Hematopoietic multipotent progenitor cell treated with erythropoietin and hydrocortisone succinate and interleukin-3 and kit ligand, for 17 days (in vitro differentiated cells): ENCODE data around the gene ALDH16A1.

Experiments
- DNase-seq: peaks from one replicate; pipeline ENCODE4 v3.0.0-alpha.2; 2015; ENCODE audit warnings: low spot score

Gene ALDH16A1

DNA sequence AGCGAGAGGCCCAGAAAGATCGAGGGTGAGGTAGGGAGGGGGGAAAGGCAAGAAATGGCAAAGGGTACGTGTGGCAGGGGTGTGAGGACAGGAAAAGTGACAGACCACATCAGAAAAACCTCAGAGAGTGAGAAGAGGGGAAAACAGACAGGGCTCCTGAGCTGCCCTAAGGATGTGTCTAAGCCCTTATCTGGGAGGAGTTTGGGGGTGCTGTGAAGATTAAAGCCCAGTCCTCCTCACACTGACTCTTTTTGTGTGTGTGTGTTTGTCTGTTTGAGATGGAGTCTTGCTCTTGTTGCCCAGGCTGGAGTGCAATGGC lies 29.1 kb upstream of the ALDH16A1 start:
- DNase-seq = no peak

DNA sequence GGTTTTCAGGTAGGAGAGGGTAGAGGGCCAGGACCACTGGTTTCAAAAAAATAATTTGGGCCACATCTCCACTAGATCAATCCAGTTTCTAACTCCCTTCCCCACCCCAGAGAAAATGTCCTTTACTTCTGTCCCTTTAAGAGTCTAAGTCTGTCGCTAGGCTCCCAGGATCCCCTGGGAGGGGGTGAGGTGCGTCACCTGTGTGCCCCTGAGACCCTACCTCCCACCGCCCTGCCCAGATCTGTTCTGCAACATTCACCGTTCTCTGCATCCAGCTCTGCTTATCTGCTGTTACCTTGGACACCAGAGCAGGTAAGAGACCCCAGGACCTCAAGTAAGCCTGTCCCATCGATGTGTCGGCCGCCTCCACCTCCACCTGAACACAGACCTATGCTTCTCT lies 27.8 kb upstream of the ALDH16A1 start, which contains the start of gene GFY:
Gene GFY, plus strand, starts transcription at position 211 of the 400 bp plus-strand sequence. CDS start 1,043 bp downstream, outside the sequence.
- DNase-seq = no peak

DNA sequence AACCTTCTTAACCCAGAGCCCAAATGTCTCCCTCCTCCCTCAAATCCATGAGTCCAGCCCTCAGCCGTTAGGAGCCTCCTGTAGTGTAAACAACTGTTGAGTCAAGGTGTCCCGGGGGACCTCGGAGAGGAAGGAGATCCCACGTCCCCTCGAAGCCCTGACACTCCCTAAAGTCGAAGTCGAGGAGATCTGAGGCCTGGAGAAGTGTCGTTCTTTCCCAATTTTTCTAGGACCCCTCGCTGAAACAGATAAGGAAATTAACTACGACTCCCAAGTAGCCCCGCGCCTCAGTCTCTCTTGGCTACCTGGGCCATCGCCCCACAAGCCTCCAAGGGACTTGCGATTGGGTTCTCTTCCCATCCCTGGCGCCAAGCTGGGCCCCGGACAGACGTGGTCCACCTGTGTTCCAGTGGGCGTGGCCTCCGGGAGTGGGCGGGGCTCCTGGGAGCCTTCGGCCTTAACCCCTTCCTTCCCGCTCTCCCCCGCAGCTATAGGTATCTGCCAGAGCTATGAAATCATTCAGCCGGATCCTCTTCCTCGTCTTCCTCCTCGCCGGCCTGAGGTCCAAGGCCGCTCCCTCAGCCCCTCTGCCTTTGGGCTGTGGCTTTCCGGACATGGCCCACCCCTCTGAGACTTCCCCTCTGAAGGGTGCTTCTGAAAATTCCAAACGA lies 27.0 kb upstream of the ALDH16A1 start:
- DNase-seq = no peak

DNA sequence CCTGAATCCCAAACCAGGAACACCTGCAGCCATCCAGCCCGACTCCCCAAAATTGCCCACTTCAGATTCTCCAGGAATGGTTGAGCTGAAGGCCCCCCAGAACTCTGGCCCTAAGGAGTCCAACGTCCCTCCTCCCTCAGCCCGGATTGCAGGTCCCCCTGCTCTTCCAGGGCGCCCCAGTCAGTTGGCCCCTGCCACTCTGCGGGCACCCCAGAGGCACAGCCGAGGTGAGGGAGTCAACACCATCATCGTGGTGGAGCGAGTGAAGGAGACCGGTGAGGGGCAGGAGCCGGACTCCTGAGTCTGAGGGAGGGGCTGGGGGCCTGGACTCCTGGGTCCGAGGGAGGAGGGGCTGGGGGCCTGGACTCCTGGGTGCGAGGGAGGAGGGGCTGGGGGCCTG lies 25.7 kb upstream of the ALDH16A1 start:
- DNase-seq = no peak

DNA sequence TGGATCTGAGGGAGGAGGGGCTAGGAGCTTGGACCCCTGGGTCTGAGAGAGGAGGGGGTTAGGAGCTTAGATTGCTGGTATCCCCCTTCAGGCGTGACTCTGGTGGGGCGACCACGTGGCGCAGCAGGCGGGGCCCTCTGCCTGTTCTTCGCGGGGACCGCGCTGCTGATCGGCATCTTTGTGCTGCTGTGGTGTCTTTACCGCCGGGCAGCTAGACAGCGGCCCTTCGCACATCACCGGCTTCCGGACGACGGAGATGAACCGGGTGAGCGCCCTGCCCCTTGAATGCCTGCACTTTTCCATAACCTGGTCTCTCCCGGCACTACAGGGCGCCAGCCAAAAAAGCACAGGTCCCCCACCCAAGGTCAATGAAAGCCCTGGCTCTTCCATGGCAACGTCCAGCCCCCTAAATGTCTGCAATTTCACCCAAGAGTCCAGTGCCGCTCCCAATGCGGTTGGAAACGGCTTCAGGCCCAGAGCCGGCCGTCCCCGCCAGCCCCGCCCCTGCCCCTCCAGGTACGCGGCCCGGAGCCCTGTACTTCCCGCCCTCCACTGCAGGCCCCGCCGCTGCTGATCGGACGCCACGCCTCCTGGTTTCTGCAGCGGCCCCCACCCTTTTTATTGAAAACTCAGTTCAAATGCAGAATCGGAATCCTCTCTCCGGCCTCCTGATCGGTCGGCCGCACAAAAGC lies 25.0 kb upstream of the ALDH16A1 start:
- DNase-seq = no peak

DNA sequence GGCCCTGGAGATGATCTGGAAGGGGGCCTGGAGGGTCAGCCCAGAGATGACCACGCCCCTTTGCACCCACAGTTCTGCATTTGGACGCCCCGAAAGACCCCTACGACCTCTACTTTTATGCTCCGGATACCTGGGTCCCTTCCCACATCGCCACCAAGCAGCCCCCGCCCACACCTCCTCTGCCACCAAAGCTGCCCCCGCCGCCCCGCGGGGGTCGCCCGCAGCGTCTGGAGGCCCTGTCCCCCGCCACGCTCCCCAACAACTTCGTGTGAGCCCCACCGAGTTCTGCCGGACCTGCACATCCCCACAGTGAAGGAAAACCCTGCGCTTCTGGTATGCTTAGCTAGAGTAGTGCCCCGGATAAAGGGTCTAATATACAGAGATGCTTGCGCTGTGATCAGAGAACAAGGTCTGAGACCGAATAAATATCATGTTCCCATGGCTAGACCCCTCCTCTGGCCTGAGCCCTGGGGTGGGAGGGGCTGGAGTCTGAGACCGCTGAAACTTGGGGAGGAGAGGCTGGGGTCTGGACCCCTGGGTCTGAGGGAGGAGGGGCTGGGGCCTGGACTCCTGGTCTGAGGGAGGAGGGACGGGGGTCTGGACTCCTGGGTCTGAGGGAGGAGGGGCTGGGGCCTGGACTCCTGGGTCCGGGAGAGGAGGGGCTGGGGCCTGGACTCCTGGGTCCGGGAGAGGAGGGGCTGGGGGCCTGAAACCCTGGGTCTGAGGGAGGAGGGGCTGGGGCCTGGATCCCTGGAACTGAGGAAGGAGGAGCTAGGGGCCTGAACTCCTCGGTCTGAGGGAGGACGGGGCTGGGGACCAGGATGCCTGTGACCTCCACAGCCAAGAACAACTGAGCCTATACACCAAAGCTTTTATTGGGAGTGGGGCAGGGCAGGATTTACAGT lies 24.2 kb upstream of the ALDH16A1 start:
- no peak for DNase-seq

DNA sequence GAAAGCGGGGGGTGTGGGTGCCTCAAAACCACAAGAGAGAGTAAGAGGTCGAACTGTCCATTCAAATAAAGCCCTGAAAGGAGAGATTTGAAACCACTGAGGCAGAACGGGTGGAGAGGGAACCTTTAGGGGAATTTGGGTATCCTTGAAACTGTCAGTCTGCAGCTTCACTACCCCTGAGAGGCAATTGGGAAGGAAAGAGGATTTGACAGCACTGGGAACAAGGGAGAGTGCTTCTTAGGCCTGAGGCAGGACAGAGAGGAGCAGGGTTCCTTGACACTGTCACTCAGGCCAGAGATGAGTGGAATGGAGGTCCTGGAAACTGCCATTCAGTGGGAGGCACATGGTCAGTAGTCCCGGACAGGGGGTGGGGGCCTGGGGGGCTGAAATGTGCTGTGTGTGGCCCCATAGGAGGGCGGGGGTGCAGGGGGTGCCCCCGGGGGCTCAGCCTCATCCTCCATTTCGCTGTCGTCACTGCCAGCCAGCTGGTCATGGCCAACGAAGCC lies 22.8 kb upstream of the ALDH16A1 start:
- no peak for DNase-seq

DNA sequence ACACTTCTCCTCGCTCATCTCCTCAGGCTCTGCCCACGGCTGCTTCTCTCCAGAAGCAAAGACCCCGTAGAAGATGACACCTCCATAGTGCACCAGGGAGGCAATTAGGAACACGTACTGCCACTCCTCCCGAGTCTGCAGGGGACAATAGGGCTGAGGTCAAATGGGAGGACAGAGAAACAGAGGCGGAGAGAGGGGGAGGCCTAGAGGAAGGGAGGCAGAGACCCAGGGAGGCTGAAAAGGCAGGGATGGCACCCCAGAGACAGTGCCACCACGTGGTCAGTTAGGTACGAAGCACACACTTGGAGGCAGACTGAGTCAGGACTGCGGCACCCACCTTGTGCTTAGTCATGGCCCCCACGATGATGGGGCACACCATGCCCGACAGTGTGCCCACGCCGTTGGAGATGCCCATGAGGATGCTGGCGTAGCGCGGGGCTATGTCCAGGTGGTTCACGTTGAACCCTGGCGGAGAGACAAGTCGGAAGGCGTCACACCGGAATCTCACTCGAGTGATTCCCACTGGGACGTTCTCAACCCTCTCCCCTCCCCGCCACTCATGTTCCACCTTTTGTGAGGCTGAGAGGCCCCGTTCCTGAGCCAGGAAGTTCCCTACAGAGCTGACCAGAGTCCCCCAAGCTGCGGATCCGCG lies 22.2 kb upstream of the ALDH16A1 start:
- DNase-seq = no peak

DNA sequence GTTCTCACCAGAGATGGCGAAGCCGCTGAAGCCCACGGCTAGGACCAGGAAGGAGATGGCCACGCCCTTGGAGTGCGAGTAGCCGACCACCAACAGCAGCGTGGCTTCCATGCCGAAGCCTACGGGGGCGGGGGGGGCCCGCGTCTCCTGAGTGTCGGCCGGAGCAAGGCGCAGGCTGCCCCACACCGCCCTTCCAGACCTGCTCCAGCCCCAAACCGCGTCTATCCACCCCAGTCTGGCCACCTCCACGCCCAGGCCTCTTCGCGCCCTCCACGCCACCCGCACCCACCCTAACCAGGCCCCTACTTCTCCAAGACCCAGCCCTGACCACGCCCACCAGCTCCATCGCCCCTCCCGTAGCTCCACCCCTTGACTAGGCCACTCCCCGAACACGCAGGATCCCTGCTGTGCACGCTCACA lies 21.7 kb upstream of the ALDH16A1 start:
- DNase-seq = no peak

DNA sequence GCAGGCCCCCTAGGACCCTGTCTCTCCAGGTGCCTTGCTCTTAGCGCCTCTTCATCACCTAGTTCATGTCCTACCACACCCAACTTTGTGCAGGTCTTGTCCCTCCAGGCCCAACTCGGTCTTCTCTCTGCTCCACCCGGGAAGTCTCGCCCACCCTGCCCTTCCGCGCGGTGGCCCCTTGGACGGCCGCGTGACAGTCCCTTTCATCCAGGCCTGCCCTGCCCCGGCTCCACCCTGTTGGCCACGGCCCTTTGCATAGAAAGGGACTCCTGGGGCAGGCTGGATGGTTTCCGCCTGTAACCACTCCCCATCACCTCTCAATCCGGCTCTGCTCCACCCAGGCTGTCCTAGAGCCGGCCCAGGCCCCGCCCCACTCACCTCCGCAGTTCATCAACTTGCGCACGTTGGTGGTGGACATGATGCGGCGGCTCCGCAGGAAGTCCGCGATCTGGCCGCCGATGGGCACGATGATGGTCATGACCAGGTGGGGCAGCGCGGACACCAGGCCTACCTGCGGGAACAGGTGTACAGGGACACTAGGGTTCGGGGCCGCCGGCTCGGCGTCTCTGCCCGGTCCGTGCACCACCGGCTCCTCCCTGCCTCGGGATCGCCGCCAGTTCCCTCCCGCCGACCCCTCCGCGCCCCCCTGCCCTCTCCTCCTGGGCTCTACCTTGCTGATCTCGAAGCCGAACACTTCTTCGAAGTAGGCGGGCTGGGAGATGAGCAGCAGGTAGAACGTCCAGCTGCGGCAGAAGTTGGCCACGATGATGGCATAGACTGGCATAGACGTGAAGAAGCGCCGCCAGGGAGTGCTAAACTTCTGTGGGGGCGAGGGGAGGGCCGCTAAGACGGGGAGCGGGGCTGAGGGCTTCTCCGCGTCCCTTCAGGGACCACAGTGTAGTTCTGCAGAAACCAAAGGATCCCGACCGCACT lies 20.6 kb upstream of the ALDH16A1 start:
- no peak for DNase-seq

DNA sequence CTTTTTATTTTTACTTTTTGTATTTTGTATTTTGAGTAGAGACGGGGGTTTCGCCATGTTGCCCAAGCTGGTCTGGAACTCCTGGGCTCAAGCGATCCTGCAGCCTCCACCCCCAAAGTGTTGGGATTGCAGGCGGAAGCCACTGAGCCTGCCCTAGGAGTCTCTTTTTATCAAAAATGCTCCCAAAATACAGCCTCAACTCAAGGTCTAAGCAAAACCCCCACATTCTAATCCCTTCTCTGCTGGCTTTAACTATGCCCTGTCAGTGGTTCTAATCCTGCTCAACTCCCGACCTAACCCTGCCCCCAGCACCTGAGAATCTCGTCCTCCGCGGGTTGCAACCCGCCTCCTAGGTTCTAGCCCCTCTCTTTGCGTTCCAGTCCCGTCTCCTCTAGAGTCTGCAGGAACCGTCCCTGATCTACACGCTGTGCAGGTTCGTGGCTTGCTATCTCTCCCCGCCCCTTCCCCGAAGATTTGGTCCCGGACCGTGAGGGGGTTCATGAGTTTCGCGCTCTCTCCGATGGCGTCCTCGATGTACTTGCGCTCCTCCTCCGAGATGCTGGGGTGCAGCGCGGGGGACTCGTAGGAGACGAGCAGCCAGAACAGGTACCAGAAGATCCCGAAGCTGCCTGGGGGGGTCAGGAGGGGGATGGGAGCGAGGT lies 19.7 kb upstream of the ALDH16A1 start:
- DNase-seq = no peak

DNA sequence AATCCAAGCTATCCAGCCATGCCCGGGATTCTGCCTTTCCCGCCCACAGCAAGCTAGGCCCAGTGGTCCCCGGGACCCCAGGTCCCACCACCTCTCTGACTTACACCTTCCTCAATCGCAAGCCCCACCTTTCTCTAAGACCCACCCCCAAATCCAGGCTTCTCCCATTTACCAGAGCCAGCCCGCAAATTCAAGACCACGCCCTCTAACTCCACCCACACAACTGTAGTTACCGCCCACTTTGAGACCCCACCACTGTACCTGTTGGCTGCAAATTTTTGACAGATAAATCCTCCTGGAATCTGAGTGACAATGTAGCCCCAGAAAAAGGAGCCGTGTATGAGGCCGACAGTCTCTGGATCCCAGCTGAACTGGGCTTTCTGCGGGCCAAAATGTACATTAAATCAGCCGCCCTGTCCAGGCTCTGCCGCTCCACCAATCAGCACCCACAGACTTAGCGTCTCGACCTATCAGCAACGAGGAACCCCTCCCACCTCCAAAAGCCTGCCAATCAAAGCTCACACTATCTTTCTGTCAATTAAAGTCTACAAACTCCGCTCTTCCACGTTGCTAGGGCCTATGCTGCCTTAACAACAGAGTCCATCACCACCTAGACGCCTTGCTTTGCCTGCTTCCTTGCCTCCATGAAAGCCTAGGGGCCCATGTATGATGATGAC lies 18.0 kb upstream of the ALDH16A1 start:
- DNase-seq = no peak

DNA sequence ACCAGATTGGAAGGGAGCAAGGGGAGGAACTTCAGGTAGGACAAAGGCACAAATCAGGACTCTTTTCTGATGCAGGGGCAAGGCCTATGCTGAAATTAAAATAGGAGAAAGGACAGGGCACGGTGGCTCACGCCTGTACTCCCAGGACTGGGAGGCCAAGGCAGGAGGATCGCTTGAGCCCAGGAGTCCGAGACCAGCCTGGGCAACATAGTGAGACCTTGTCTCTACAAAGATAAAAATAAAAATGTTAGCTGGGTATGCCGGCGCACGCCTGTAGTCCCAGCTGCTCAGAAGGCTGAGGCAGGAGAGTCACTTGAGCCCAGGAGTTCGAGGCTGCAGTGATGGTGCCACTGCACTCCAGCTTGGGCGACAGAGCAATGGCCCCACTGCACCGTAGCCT lies 17.4 kb upstream of the ALDH16A1 start:
- no peak for DNase-seq

DNA sequence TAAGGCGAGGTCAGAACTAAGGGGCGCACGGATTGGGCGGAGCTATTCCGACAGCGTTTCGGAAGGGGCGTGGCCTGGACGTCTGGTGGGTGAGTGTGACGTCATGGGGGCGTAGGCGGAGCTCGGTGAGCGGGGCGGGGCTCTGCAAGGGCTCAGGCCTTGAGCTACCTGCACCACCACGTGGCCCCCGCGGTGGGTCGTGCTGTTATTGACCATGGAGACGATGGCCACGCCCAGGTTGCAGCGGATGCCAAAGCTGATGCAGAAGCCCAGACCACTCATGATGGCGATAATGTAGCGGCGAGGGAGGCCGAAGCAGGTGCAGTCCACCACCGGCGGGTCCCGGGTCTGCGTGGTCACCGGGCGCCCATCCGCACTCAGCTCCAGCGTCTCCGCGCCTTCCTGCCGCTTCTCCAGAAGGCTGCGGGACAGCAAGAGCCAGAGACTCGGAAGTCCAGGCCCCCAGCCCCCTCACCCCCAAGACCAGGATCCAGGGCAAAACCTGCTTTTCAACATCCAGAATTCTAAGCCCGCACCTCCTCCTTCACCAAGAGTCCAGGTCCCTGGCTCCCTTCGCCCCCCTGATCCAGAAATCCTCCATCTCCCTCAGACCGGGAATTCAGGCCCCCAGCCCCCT lies 16.5 kb upstream of the ALDH16A1 start:
- DNase-seq = peak; percentile 57

DNA sequence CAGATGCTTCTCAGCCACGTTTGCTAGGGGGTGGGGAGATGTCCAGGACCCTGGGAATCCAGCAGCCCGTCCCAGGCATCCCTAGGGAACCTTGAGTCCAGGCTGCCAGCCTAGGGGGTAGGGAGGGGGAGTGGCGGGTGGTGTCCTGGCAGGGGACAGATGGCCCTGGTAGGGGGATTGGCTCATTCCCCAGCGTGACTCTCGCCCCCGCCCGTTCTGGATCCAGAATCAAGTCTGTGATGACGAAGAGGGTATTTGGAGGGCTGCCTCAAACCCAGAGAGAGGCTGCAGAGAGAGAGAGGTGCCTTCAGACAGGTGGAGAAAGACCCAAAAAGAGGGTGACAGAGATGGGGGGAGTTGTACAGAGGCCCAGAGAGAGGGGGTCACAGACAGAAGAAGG lies 15.8 kb upstream of the ALDH16A1 start:
- DNase-seq = no peak

DNA sequence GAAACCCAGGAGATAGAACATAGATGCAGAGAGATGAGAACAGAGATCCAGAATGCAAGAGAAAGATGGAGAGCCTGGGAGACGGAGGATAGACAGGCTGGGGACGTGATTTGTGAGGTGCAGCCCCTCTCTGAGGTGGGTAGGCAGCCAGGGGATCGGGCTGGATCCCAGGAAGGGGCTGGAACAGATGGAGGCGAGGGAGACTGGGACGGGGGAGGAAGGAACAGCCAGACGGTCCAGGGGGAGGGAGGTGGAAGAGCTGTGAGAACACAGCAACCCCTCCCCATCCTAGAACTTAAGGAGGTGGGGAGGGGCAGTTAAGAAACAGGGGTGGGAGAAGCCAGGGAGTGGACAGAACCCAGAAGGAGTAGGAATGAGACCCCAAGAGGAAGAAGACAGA lies 14.8 kb upstream of the ALDH16A1 start:
- DNase-seq = no peak

DNA sequence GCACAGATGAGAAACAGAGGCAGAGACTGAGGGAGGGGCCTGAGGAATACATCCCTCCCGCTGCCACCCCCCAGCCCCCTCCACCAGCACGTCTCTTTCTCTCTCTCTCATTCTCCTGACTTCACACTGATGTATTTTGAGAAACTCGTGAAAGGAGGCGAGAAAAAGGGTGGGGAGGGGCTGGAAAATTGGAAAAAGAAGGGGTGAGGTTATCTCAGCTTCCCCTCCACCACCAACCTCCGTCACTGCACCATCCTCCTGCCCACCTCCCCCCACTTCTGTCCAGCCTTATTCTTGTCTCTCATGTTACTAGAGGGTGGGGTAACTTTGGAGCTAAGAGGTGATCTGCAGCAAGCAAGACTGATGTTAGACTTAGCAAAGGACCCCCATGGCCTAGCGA lies 13.2 kb upstream of the ALDH16A1 start:
- DNase-seq = no peak

DNA sequence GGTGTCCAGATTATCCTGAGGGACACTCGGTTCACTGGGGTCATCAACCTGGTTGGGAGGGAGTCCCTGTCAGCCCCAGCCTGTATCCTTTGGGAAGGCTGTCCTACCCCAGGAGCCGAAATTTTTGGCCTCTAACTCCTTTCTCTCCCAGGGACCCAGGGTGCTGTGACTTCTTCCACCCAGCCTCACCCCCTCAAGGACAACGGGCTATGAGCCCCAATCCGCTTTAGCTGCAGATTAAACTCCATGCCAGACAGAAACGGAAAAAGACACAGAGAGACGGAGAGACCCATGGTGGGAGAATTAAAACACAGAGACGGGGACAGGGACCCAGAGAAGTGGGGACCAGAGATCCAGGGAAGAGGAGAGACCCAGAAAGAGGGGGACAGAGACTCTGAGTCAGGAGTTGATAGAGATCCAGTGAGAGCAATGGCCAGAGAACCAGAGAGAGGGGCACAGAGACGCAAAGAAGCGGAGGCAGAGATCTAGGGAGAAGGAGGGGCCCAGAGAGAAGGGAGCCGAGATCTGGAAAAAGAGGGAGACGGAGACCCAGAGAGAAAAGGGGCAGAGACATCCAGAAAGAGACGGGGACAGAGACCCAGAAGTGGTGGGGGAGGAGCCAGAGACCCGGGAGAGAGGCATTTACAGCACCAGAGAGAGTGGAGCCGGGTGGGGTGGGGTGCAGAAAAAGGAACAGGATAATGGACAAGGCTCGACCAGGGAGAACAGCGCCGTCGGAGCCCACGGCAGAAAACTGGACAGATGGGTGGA lies 12.4 kb upstream of the ALDH16A1 start:
- DNase-seq = no peak
